Astrocyte (in vitro differentiated cells and primary cell): Measurements from ENCODE around the gene PUS10. TPM values are rescaled to one million over a fixed set of nuclear protein-coding genes. Genes with fewer than 3 reads are reported as not detected.

Experiments used
- DNase-seq: peaks from one replicate; pipeline ENCODE4 v3.0.0-alpha.2; 2010; ENCODE audit warnings: low read depth
- FAIRE-seq: peaks from 2 replicates; lab custom pipeline; 2011; peaks lifted over from hg19 to GRCh38; lab: Jason Lieb, UNC
- H2AFZ ChIP-seq: 2 replicates; pipeline ENCODE4 v1.6.0; 2012; ENCODE audit warnings: low read depth, low read length, inconsistent platforms
- H3K27ac ChIP-seq: 2 replicates; pipeline ENCODE4 v1.5.1; 2011; ENCODE audit warnings: low read depth, low read length, inconsistent platforms
- H3K27me3 ChIP-seq: 2 replicates; pipeline ENCODE4 v1.6.0; 2011; ENCODE audit warnings: low read length, inconsistent platforms; ENCODE audit not compliant: insufficient read depth
- H3K36me3 ChIP-seq: 2 replicates; pipeline ENCODE4 v1.5.1; 2011; ENCODE audit warnings: low read length, inconsistent platforms; ENCODE audit not compliant: insufficient read depth
- H3K4me1 ChIP-seq: 2 replicates; pipeline ENCODE4 v1.5.1; 2011; ENCODE audit warnings: low read length, inconsistent platforms; ENCODE audit not compliant: insufficient read depth
- H3K4me2 ChIP-seq: 2 replicates; pipeline ENCODE4 v1.6.0; 2012; ENCODE audit warnings: low read length, inconsistent platforms
- H3K4me3 ChIP-seq: 2 replicates; pipeline ENCODE4 v1.5.1; 2011; ENCODE audit warnings: low read depth, mild to moderate bottlenecking, low read length, inconsistent platforms; ENCODE audit not compliant: insufficient read depth
- H3K79me2 ChIP-seq: 2 replicates; pipeline ENCODE4 v1.6.0; 2012; ENCODE audit warnings: mild to moderate bottlenecking, low read length, inconsistent platforms; ENCODE audit not compliant: insufficient read depth
- H3K9ac ChIP-seq: 2 replicates; pipeline ENCODE4 v1.6.0; 2012; ENCODE audit warnings: mild to moderate bottlenecking, low read length, inconsistent platforms
- H3K9me3 ChIP-seq: 2 replicates; pipeline ENCODE4 v1.5.1; 2012; ENCODE audit warnings: low read depth, mild to moderate bottlenecking, low read length, inconsistent platforms; ENCODE audit not compliant: insufficient read depth
- H4K20me1 ChIP-seq: 2 replicates; pipeline ENCODE4 v1.6.0; 2012; ENCODE audit warnings: low read length, inconsistent platforms; ENCODE audit not compliant: insufficient read depth
- H3K27ac Mint-ChIP-seq: one replicate; pipeline ENCODE4 v1.8.0; 2021; ENCODE audit warnings: mild to moderate bottlenecking, mixed read lengths; ENCODE audit not compliant: unreplicated experiment
- H3K27me3 Mint-ChIP-seq: one replicate; pipeline ENCODE4 v1.8.0; 2021; ENCODE audit warnings: low read depth, mixed read lengths; ENCODE audit not compliant: unreplicated experiment
- H3K36me3 Mint-ChIP-seq: one replicate; pipeline ENCODE4 v1.8.0; 2021; ENCODE audit warnings: low read depth, mixed read lengths; ENCODE audit not compliant: unreplicated experiment
- H3K4me1 Mint-ChIP-seq: one replicate; pipeline ENCODE4 v1.8.0; 2021; ENCODE audit warnings: low read depth, mixed read lengths; ENCODE audit not compliant: unreplicated experiment
- H3K4me3 Mint-ChIP-seq: one replicate; pipeline ENCODE4 v1.8.0; 2021; ENCODE audit warnings: mild to moderate bottlenecking, moderate library complexity, mixed read lengths; ENCODE audit not compliant: unreplicated experiment
- H3K9me3 Mint-ChIP-seq: one replicate; pipeline ENCODE4 v1.8.0; 2021; ENCODE audit warnings: mild to moderate bottlenecking, mixed read lengths; ENCODE audit not compliant: unreplicated experiment
- CTCF ChIP-seq: IDR thresholded peaks from 2 replicates; pipeline ENCODE4 v1.5.1; 2011; ENCODE audit warnings: low read depth, mild to moderate bottlenecking, inconsistent platforms, low read length, moderate library complexity; ENCODE audit not compliant: insufficient read depth
- EZH2 ChIP-seq: IDR thresholded peaks from 2 replicates; pipeline ENCODE4 v1.6.1; 2012; ENCODE audit warnings: mild to moderate bottlenecking, low read length, inconsistent platforms; ENCODE audit not compliant: insufficient read depth
- total RNA-seq: library from RNA; stranded (reverse); gene quantifications from 2 replicates; pipeline ENCODE4 v1.2.1, GENCODE V29; 2021

The PUS10 gene
- total RNA-seq, 1 donor from 2014 or later = 7.7 TPM

- no peak for FAIRE-seq
- H3K4me1 Mint-ChIP-seq = no peaks in the 10 kb centered on the region
- Histone ChIP-seq H3K27me3 (no peaks in the 10 kb centered on the region), H3K9me3 (no peaks in the 10 kb centered on the region), H2AFZ (no peak overlapping the region), H4K20me1 (no peaks in the 10 kb centered on the region), H3K4me2 (no peak overlapping the region), H3K4me3 (no peak overlapping the region), H3K4me1 (no peaks in the 10 kb centered on the region), H3K9ac (no peak overlapping the region), H3K27ac (no peak overlapping the region), H3K36me3 (no peaks in the 10 kb centered on the region), H3K79me2 (no peaks in the 10 kb centered on the region)
- TF ChIP-seq EZH2 (no peak), CTCF (no peak)
- H3K27ac Mint-ChIP-seq = no peak overlapping the region
- DNase-seq = no peak
- peaks cover 1% of the 10 kb centered on the region for H3K9me3 Mint-ChIP-seq
- H3K36me3 Mint-ChIP-seq = peaks cover 18% of the 10 kb centered on the region
- H3K27me3 Mint-ChIP-seq = no peaks in the 10 kb centered on the region
- H3K4me3 Mint-ChIP-seq = no peak overlapping the region
Measured at GRCh38 chr2:60939622-60940021, 78.4 kb downstream of the PUS10 start.

- Mint-ChIP-seq H3K36me3 (peaks cover 17% of the 10 kb centered on the region), H3K4me1 (no peaks in the 10 kb centered on the region), H3K9me3 (peaks cover 1% of the 10 kb centered on the region), H3K27ac (no peak overlapping the region), H3K4me3 (no peak overlapping the region), H3K27me3 (no peaks in the 10 kb centered on the region)
- H3K4me2 ChIP-seq = no peak overlapping the region
- no peak overlapping the region for H2AFZ ChIP-seq
- H3K9ac ChIP-seq = no peak overlapping the region
- FAIRE-seq (no peak), DNase-seq (no peak)
- H3K36me3 ChIP-seq = no peaks in the 10 kb centered on the region
- H4K20me1 ChIP-seq = no peaks in the 10 kb centered on the region
- H3K79me2 ChIP-seq = no peaks in the 10 kb centered on the region
- no peak overlapping the region for H3K27ac ChIP-seq
- TF ChIP-seq CTCF (no peak), EZH2 (no peak)
- H3K4me1 ChIP-seq = no peaks in the 10 kb centered on the region
- H3K27me3 ChIP-seq = no peaks in the 10 kb centered on the region
- H3K9me3 ChIP-seq = no peaks in the 10 kb centered on the region
- no peak overlapping the region for H3K4me3 ChIP-seq
Measured at GRCh38 chr2:60938301-60938700, 79.8 kb downstream of the PUS10 start.

GRCh38 chr2:60936757-60937156 lies 81.3 kb downstream of the PUS10 start:
- Mint-ChIP-seq H3K4me1 (no peaks in the 10 kb centered on the region), H3K27ac (no peak overlapping the region), H3K4me3 (no peak overlapping the region), H3K27me3 (no peaks in the 10 kb centered on the region), H3K9me3 (peaks cover 1% of the 10 kb centered on the region), H3K36me3 (peaks cover 17% of the 10 kb centered on the region)
- Histone ChIP-seq H3K4me2 (no peak overlapping the region), H3K27me3 (no peaks in the 10 kb centered on the region), H3K27ac (no peak overlapping the region), H3K9ac (no peak overlapping the region), H3K79me2 (no peaks in the 10 kb centered on the region), H3K4me1 (no peaks in the 10 kb centered on the region), H4K20me1 (no peaks in the 10 kb centered on the region), H2AFZ (no peak overlapping the region), H3K9me3 (no peaks in the 10 kb centered on the region), H3K4me3 (no peak overlapping the region), H3K36me3 (no peaks in the 10 kb centered on the region)
- FAIRE-seq (no peak), DNase-seq (no peak)
- TF ChIP-seq EZH2 = no peak
- no peak for TF ChIP-seq CTCF
